HG02981 (cell line): ENCODE measurements around the gene ADCK2.
"Not testable (repeated sequence)": the region's sequence is repeated elsewhere in the genome, so short reads cannot be mapped to it uniquely, and the experiment has no call there.

Source experiments
- ATAC-seq: cut with Tn5 transposase; IDR thresholded peaks from one replicate; pipeline ENCODE4 v1.9.1; 2021; ENCODE audit warnings: mild to moderate bottlenecking, moderate library complexity; ENCODE audit not compliant: unreplicated experiment

ADCK2 gene

GRCh38 chr7:140673063-140673773 is 473 bp downstream of the ADCK2 start:
- peak; percentile 40 for ATAC-seq

- no peak for ATAC-seq
Observed at GRCh38 chr7:140673774-140674155, 1.0 kb downstream of the ADCK2 start.

DNA sequence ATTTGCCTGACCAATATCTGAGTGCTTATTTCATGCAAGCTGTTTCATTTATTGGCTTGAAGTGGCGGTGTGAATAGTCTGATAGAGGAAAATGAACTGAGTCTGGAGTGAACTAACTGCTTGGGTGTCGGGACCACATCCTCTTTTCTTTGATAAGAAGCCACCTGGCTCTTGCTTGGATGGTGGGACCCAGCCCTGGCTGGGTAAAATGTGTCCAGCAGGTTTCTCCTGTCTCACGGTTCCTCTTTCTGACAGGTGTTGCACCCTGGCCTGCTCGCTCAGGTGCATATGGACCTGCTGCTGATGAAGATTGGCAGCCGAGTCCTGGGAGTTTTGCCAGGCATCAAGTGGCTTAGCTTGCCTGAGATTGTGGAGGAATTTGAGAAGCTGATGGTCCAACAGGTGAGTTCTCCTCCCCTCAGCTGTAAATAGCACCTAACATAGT is 1.6 kb downstream of the ADCK2 start:
- peak; percentile 35 for ATAC-seq

- ATAC-seq = no peak
Observed at GRCh38 chr7:140674899-140675701, 2.4 kb downstream of the ADCK2 start.

DNA sequence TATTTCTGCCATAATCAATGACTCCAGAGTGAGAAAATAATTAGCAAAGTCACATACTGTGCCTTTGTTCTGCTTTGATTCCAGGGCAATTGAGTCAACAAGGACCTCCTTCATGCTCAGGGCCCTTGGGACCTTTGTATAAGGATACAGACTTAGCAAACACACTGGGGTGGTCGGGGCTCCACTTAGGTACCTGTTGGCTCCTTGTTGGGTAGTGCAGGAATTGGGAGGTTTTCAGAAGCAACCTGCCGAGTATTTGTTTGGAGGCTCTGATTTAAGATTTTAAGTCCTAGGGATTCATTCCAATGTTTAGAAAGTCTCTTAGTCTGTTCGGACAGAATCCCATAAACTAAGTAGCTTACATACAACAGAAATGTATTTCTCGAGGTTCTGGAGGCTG is 3.0 kb downstream of the ADCK2 start:
- ATAC-seq = no peak

- ATAC-seq = peak; percentile 47
Observed at GRCh38 chr7:140676306-140676705, 3.6 kb downstream of the ADCK2 start.

GRCh38 chr7:140676956-140677355 is 4.2 kb downstream of the ADCK2 start:
- ATAC-seq = not testable (repeated sequence)

DNA sequence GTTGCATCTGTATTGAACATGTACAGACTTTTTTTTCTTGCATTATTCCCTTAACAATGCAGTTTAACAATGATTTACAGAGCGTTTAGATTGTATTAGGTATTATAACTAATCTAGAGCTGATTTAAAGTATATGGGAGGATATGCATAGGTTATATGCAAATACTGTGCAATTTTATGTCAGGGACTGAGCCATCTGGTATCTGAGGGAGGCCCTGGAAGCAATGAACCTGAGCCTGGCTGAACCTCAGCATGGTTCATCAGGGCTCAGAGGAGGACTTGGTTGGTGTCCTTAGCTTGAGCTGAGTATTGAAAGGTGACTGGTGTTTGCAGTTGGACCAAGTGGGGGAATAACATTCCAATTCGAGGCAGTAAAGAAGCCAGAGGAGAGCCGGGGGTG is 4.8 kb downstream of the ADCK2 start:
- no peak for ATAC-seq

GRCh38 chr7:140678081-140678815 is 5.5 kb downstream of the ADCK2 start:
- no peak for ATAC-seq

DNA sequence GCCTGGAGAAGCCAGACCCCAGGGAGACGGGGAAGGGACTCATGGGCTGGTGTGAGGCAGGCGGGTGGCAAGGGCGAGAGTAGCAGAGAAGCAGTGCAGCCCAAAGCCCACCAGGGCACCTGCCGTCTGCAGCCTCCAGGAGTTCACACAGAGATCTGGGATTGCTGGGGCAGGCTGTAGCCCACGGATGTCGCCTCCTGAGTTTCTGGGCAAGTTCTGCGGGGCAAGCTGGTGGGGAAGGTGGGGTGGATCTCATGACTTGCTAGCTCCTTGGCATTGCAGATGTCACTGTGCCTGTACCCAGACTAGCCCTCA is 6.0 kb downstream of the ADCK2 start:
- no peak for ATAC-seq

DNA sequence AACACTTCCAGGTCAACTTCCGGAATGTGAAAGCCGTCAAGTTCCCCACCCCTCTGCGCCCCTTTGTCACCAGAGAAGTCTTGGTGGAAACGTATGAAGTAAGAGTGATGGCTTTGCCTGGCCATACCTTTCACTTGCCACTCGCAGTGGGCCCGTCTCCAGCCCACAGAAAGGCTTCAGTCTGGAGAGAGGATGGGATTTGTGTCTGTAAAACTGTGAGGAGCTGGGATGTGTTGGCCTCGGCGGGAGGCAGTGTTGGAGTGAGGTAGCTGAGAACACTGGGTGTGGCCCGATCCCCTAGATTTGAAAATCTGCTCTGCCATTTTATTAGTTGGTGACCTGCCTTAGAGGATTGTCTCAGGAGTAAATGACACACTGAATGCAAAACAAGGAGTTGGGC is 6.4 kb downstream of the ADCK2 start:
- no peak for ATAC-seq

- no peak for ATAC-seq
Observed at GRCh38 chr7:140680886-140681285, 8.1 kb downstream of the ADCK2 start.

GRCh38 chr7:140681766-140682165 is 9.0 kb downstream of the ADCK2 start:
- ATAC-seq = no peak

DNA sequence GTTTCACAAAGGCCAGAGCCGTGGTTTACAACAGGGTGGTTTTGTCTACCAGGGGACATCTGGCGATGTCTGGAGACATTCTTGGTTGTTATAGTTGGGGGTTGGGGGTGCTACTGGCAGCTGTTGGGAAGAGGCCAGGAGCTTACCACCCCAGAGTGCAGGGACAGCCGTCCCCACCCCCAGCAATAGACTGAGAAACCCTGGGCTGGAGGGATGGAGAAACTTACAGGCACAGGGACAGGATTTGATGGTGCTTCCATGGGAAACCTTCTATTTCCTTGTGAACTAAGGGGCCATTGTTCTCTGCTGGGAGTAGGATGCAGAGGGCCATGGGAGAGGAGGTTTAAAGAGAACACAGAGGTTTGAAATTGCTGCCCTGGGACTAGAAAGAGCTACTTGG is 10.9 kb downstream of the ADCK2 start:
- no peak for ATAC-seq

GRCh38 chr7:140684066-140684950 is 11.6 kb downstream of the ADCK2 start:
- no peak for ATAC-seq

DNA sequence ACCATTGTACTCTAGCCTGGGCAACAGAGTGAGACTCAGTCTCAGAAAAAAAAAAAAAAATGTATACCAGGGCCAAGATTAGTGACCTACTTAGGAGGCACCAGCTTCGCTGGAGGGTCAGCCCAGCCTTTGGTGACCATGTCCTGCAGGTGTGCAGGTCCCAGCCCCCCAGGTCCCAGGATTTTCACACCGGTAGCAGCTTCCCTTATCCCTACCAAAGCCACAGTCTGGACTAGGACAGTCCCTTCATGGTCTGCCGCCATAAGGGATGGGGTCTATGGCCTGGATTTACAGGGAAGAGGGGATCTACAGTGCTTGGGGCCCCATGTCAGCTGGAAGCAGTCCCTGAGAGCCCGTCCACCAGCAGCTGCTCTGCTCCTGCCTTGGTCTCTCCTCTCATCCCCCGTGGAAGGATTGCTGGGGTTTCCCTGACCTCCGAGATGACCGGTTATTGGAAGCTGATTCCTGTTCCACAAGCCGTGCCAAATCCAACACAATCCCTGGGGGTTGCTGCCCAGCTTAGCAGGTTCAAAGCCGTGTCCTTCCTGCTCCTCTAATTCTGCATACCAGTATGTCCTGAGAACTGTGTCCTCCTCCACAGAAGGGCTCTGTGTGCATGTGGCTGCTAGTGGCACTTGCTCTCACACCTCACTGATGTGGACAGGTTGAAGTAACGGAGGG is 12.8 kb downstream of the ADCK2 start:
- ATAC-seq = no peak

DNA sequence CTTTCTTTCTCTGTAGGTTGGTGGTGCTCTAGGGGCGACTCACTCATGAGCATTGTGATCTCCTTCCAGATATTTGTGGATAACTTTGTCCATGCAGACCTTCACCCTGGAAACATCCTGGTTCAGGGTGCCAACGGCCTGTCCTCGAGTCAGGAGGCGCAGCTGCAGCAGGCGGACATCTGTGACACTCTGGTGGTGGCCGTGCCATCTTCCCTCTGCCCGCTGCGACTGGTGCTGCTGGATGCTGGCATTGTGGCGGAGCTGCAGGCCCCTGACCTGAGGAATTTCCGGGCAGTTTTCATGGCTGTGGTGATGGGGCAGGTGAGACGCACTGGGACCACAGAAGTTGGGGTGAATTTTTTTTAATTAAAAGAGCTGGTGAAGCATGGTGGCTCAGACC is 14.2 kb downstream of the ADCK2 start:
- ATAC-seq = no peak

DNA sequence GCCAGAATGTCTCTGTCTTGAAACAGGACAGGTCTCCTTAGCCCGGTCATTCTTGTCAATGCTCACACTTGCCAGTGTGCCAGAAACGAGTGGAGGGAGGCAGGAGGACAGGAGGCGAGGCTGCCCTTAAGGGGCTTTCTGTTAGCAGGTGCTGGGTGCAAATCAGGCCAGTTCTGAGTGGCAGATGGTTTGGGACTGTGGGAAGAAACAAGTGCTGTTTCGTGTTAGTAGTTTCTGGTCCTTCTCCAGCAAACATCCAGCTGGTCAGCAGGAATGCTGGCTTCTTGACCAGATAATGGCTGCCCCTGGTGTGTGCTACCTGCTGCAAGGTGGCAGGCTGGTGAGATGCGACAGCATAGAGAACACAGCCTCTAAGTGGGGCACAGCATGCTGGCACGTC is 15.6 kb downstream of the ADCK2 start:
- no peak for ATAC-seq

- ATAC-seq = no peak
Observed at GRCh38 chr7:140689199-140690152, 16.7 kb downstream of the ADCK2 start.
